GF-D8 (cell line): Measurements from ENCODE around the gene PILRB.
"Not testable (repeated sequence)": the region's sequence is repeated elsewhere in the genome, so short reads cannot be mapped to it uniquely, and the experiment has no call there.

Experiments
- DNase-seq: peaks from one replicate; lab custom pipeline; 2025; lab: John Stamatoyannopoulos, UW

The PILRB gene

GRCh38 chr7:100356416-100357068 lies 1.4 kb upstream of the PILRB start:
- DNase-seq: peak; percentile 58

- no peak for DNase-seq
Observed at GRCh38 chr7:100357131-100357561, 771 bp upstream of the PILRB start.

- no peak for DNase-seq
Observed at GRCh38 chr7:100358857-100359212, 918 bp downstream of the PILRB start.

GRCh38 chr7:100360135-100360854 lies 2.4 kb downstream of the PILRB start:
- DNase-seq: no peak

GRCh38 chr7:100363098-100363497 lies 5.2 kb downstream of the PILRB start:
- DNase-seq: no peak

GRCh38 chr7:100363797-100364196 lies 5.9 kb downstream of the PILRB start:
- not testable (repeated sequence) for DNase-seq

GRCh38 chr7:100364480-100364879 lies 6.6 kb downstream of the PILRB start:
- no peak for DNase-seq

- not testable (repeated sequence) for DNase-seq
Observed at GRCh38 chr7:100365998-100366367, 8.1 kb downstream of the PILRB start.

- no peak for DNase-seq
Observed at GRCh38 chr7:100366411-100367250, 8.7 kb downstream of the PILRB start.

GRCh38 chr7:100367251-100367620 lies 9.3 kb downstream of the PILRB start:
- DNase-seq: no peak

- DNase-seq: no peak
Observed at GRCh38 chr7:100367676-100368613, 10.0 kb downstream of the PILRB start.

- peak; percentile 93 for DNase-seq
Observed at GRCh38 chr7:100369105-100369504, 11.2 kb downstream of the PILRB start.

GRCh38 chr7:100370303-100370702 lies 12.4 kb downstream of the PILRB start:
- DNase-seq: no peak

- no peak for DNase-seq
Observed at GRCh38 chr7:100370746-100371145, 12.8 kb downstream of the PILRB start.

GRCh38 chr7:100371561-100372171 lies 13.7 kb downstream of the PILRB start:
- DNase-seq: no peak

GRCh38 chr7:100372256-100372655 lies 14.3 kb downstream of the PILRB start:
- peak; percentile 88 for DNase-seq

GRCh38 chr7:100372694-100373093 lies 14.8 kb downstream of the PILRB start:
- no peak for DNase-seq

- peak; percentile 32 for DNase-seq
Observed at GRCh38 chr7:100373261-100373831, 15.4 kb downstream of the PILRB start, which contains the start of gene PILRA. Gene PILRA, plus strand, starts transcription at chr7:100373487. Its CDS starts 170 bp downstream, at chr7:100373657.

GRCh38 chr7:100373870-100374598 lies 16.1 kb downstream of the PILRB start:
- not testable (repeated sequence) for DNase-seq

GRCh38 chr7:100374601-100375000 lies 16.7 kb downstream of the PILRB start:
- no peak for DNase-seq
